Trophoblast cell (in vitro differentiated cells and primary cell): ENCODE data around the gene LGALS1.
A peak's percentile ranks its signal among the peaks of the same experiment; 100 is the strongest.
"Not testable (repeated sequence)": the region's sequence is repeated elsewhere in the genome, so short reads cannot be mapped to it uniquely, and the experiment has no call there.

Experiments
- DNase-seq, 2 donors: peaks; one replicate each; pipeline ENCODE4 v3.0.0-alpha.2; 2016
- H2AFZ ChIP-seq: 2 replicates; pipeline ENCODE4 v1.6.1; 2013; ENCODE audit warnings: low read length, moderate library complexity, mild to moderate bottlenecking; ENCODE audit not compliant: insufficient read depth, poor library complexity
- H2AK5ac ChIP-seq: 2 replicates; pipeline ENCODE4 v1.6.1; 2013; ENCODE audit warnings: mild to moderate bottlenecking, low read length
- H2BK120ac ChIP-seq: 2 replicates; pipeline ENCODE4 v1.6.1; 2013; ENCODE audit warnings: low read length, mild to moderate bottlenecking, moderate library complexity; ENCODE audit not compliant: insufficient read depth, poor library complexity
- H2BK12ac ChIP-seq: 2 replicates; pipeline ENCODE4 v1.6.1; 2013; ENCODE audit warnings: mild to moderate bottlenecking, low read length, moderate library complexity
- H2BK5ac ChIP-seq: 2 replicates; pipeline ENCODE4 v1.6.1; 2013; ENCODE audit warnings: low read length, low read depth, moderate library complexity, mild to moderate bottlenecking; ENCODE audit not compliant: poor library complexity
- H3K14ac ChIP-seq: 2 replicates; pipeline ENCODE4 v1.6.1; 2013; ENCODE audit warnings: mild to moderate bottlenecking, low read length
- H3K18ac ChIP-seq: 2 replicates; pipeline ENCODE4 v1.6.1; 2013; ENCODE audit warnings: mild to moderate bottlenecking, low read length
- H3K23ac ChIP-seq: 2 replicates; pipeline ENCODE4 v1.6.1; 2013; ENCODE audit warnings: low read length
- H3K27ac ChIP-seq: 2 replicates; pipeline ENCODE4 v1.5.1; 2013; ENCODE audit warnings: low read depth, mild to moderate bottlenecking, inconsistent platforms, low read length, moderate library complexity
- H3K27me3 ChIP-seq: 2 replicates; pipeline ENCODE4 v1.6.1; 2013; ENCODE audit warnings: inconsistent platforms, mild to moderate bottlenecking, low read length, moderate library complexity; ENCODE audit not compliant: insufficient read depth
- H3K36me3 ChIP-seq, 2 experiments: 1 replicate in 1 of 2; 2 replicates in 1 of 2; pipeline ENCODE4 v1.6.1; 2013; ENCODE audit warnings: low read length in 2 of 2, mild to moderate bottlenecking in 2 of 2, moderate library complexity in 1 of 2; ENCODE audit not compliant: insufficient read depth in 2 of 2, control insufficient read depth in 1 of 2
- H3K4ac ChIP-seq: 2 replicates; pipeline ENCODE4 v1.6.1; 2013; ENCODE audit warnings: low read depth, mild to moderate bottlenecking, low read length, moderate library complexity
- H3K4me1 ChIP-seq, 2 experiments: 1 replicate in 1 of 2; 2 replicates in 1 of 2; pipeline ENCODE4 v1.6.1; 2013; ENCODE audit warnings: low read length in 2 of 2, mild to moderate bottlenecking in 2 of 2, moderate library complexity in 1 of 2; ENCODE audit not compliant: insufficient read depth in 2 of 2, control insufficient read depth in 1 of 2
- H3K4me2 ChIP-seq: 2 replicates; pipeline ENCODE4 v1.6.1; 2013; ENCODE audit warnings: inconsistent platforms, mild to moderate bottlenecking, low read length, moderate library complexity
- H3K4me3 ChIP-seq: 2 replicates; pipeline ENCODE4 v1.5.1; 2013; ENCODE audit warnings: mild to moderate bottlenecking, low read depth, low read length, inconsistent platforms
- H3K79me1 ChIP-seq: one replicate; pipeline ENCODE4 v1.6.1; 2013; ENCODE audit warnings: low read length
- H3K79me2 ChIP-seq: 2 replicates; pipeline ENCODE4 v1.6.1; 2013; ENCODE audit warnings: low read length, mild to moderate bottlenecking; ENCODE audit not compliant: control insufficient read depth, insufficient read depth, poor library complexity
- H3K9ac ChIP-seq: 2 replicates; pipeline ENCODE4 v1.6.1; 2013; ENCODE audit warnings: mild to moderate bottlenecking, low read length
- H3K9me3 ChIP-seq: 2 replicates; pipeline ENCODE4 v1.6.1; 2013; ENCODE audit warnings: low read depth, mild to moderate bottlenecking, control low read depth, inconsistent platforms, low read length; ENCODE audit not compliant: insufficient read depth
- H4K12ac ChIP-seq: 2 replicates; pipeline ENCODE4 v1.6.1; 2013; ENCODE audit warnings: low read depth, mild to moderate bottlenecking, low read length, moderate library complexity
- H4K8ac ChIP-seq: 2 replicates; pipeline ENCODE4 v1.6.1; 2013; ENCODE audit warnings: low read depth, mild to moderate bottlenecking, low read length, moderate library complexity
- H4K91ac ChIP-seq: one replicate; pipeline ENCODE4 v1.6.1; 2013; ENCODE audit warnings: low read depth, mild to moderate bottlenecking, low read length, moderate library complexity
- WGBS: extraction: QIAGEN DNeasy Blood & Tissue Kit; methylation state at CpG from one replicate; pipeline ENCODE4 v1.1.7; 2013; ENCODE audit warnings: missing lambda C conversion rate; ENCODE audit not compliant: insufficient read length, insufficient coverage; ENCODE audit errors: extremely low coverage; 5-methylcytosine and 5-hydroxymethylcytosine counted together

LGALS1 gene

GRCh38 chr22:37717235-37717634 lies 41.8 kb downstream of the LGALS1 start:
- not testable (repeated sequence) for H2AFZ ChIP-seq, H3K23ac ChIP-seq, H3K79me1 ChIP-seq, H3K14ac ChIP-seq, H3K36me3 ChIP-seq, H3K79me2 ChIP-seq, H3K4me2 ChIP-seq, H4K91ac ChIP-seq, H4K12ac ChIP-seq, H3K9me3 ChIP-seq, H3K4ac ChIP-seq, H3K27ac ChIP-seq, H2BK120ac ChIP-seq, H4K8ac ChIP-seq, DNase-seq, H3K4me3 ChIP-seq, H3K18ac ChIP-seq, H3K4me1 ChIP-seq, H2AK5ac ChIP-seq, H2BK5ac ChIP-seq, H2BK12ac ChIP-seq, H3K27me3 ChIP-seq, H3K9ac ChIP-seq
- no CpG with 5 or more reads among the region's 7 CpGs for WGBS

- H4K12ac ChIP-seq, H3K36me3 ChIP-seq, H3K4me3 ChIP-seq, H3K4me1 ChIP-seq, H3K27ac ChIP-seq, H3K14ac ChIP-seq, DNase-seq, H2BK120ac ChIP-seq, H3K9me3 ChIP-seq, H4K91ac ChIP-seq, H4K8ac ChIP-seq, H2BK5ac ChIP-seq, H3K79me2 ChIP-seq, H2BK12ac ChIP-seq, H3K9ac ChIP-seq, H3K23ac ChIP-seq, H3K4ac ChIP-seq, H3K4me2 ChIP-seq, H3K79me1 ChIP-seq, H3K27me3 ChIP-seq, H3K18ac ChIP-seq, H2AFZ ChIP-seq, H2AK5ac ChIP-seq: not testable (repeated sequence)
- WGBS, result no CpG with 5 or more reads among the region's 38 CpGs
Observed at GRCh38 chr22:37717746-37718305, 42.4 kb downstream of the LGALS1 start.

GRCh38 chr22:37725551-37726240 lies 50.3 kb downstream of the LGALS1 start:
- Histone ChIP-seq H3K4ac (no peak overlapping the region), H3K23ac (no peak overlapping the region), H3K9me3 (peaks cover 4% of the 10 kb centered on the region), H2AFZ (no peak overlapping the region), H2BK12ac (no peak overlapping the region), H3K14ac (no peak overlapping the region), H3K4me1 (no peaks in the 10 kb centered on the region), H3K4me2 (no peak overlapping the region), H3K27me3 (no peaks in the 10 kb centered on the region), H3K36me3 (no peaks in the 10 kb centered on the region), H2AK5ac (no peak overlapping the region), H3K79me2 (no peaks in the 10 kb centered on the region), H3K79me1 (no peaks in the 10 kb centered on the region), H3K18ac (no peak overlapping the region), H2BK120ac (no peak overlapping the region), H4K8ac (no peak overlapping the region), H3K27ac (no peak overlapping the region), H4K12ac (no peak overlapping the region), H4K91ac (no peak overlapping the region), H2BK5ac (no peak overlapping the region), H3K4me3 (no peak overlapping the region), H3K9ac (no peak overlapping the region)
- DNase-seq, result no peak
- no CpG with 5 or more reads among the region's 25 CpGs for WGBS

GRCh38 chr22:37726241-37726887 lies 50.9 kb downstream of the LGALS1 start:
- no peak overlapping the region for H3K9ac ChIP-seq
- H3K27me3 ChIP-seq, result no peaks in the 10 kb centered on the region
- no CpG with 5 or more reads among the region's 20 CpGs for WGBS
- no peaks in the 10 kb centered on the region for H3K36me3 ChIP-seq
- no peak overlapping the region for H2AK5ac ChIP-seq
- H4K91ac ChIP-seq, result no peak overlapping the region
- no peak overlapping the region for H2BK5ac ChIP-seq
- peaks cover 4% of the 10 kb centered on the region for H3K9me3 ChIP-seq
- H3K4me2 ChIP-seq, result no peak overlapping the region
- no peaks in the 10 kb centered on the region for H3K79me2 ChIP-seq
- H3K18ac ChIP-seq, result no peak overlapping the region
- H3K27ac ChIP-seq, result no peak overlapping the region
- H3K14ac ChIP-seq, result no peak overlapping the region
- no peak overlapping the region for H4K12ac ChIP-seq
- no peaks in the 10 kb centered on the region for H3K4me1 ChIP-seq
- no peak overlapping the region for H2BK12ac ChIP-seq
- H4K8ac ChIP-seq, result no peak overlapping the region
- H3K23ac ChIP-seq, result no peak overlapping the region
- H2BK120ac ChIP-seq, result no peak overlapping the region
- no peak overlapping the region for H2AFZ ChIP-seq
- peak in 1 of 2 donors; percentile 21 for DNase-seq
- H3K4ac ChIP-seq, result no peak overlapping the region
- H3K4me3 ChIP-seq, result no peak overlapping the region
- H3K79me1 ChIP-seq, result no peaks in the 10 kb centered on the region
